Activated CD4-positive, alpha-beta T cell treated with anti-CD3 and anti-CD28 coated beads for 24 hours (primary cell): ENCODE measurements around the gene ZNF441.
"Not testable (repeated sequence)": the region's sequence is repeated elsewhere in the genome, so short reads cannot be mapped to it uniquely, and the experiment has no call there.

ENCODE experiments used
- DNase-seq, 2 donors: peaks; one replicate each; pipeline ENCODE4 v3.0.0-alpha.2; 2020; ENCODE audit warnings: low read depth in 2 of 2

ZNF441 gene

DNA sequence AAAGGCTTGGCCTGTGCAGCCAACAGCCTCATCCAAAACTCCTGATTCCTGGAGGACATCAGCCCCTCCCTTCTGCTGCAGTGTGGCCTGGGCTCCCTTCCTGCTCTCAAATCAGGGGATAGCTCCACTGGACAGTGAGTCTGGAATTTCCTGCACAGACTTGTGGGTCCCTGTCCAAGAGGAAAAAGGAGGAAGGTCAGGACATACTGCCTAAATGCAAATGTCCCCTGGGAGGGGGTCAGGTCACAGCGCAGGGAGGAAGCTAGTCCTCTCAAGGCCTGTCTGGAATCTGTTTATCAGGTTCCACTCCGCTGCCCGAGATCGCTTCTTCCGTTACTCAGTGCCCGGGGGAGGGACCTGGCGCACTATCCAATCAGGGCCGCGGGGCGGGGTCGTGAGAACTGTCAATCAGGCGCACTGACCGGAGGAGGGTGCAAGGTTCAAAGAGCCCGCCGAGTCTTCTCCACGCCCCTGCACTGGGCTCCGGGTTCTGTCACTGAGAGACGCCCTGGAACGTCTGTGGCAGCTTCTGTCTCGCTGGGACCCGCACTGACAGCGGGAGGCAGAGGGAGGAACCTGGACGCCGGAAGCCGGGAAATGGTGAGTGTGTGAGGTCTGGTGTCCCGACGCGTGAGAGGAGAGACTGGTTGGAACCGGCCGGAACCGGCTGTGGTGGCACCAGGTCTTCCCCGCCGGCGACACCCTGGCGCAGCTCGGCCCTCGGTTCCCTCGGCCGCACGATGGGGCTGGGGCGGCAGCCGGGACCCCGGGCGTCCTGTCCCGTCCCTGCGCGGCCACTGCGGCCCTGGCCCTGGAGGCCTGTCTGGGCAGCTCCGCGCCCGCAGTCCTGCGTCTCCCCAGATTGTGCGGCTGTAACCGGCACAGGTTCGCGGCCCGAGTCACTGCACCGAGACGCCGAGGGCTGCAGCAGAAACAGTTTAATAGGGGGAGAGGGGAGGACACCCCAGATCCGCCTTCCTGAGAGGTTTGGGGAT lies at the start of gene ZNF441:
ZNF441 (plus strand) TSS at position 404 of the 995 bp plus-strand sequence; CDS start at position 598, 194 bp downstream.
- peak; percentile 87 to 97 for DNase-seq

DNA sequence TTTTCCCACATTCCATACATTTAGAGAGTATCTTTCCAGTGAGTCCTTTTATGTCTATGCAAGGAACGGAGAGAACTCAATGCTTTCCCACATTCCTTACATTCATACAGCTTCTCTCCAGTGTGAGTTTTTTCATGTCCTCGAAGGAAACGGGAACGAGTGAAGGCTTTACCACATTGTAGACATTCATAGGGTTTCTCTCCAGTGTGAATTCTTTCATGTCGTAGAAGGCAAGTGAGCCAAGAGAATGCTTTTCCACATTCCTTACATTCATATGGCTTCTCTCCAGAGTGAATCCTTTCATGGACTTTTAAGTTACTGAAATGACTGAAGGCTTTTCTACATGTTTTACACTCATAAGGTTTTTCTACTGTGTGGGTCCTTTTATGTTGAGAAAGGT lies 45.1 kb upstream of the ZNF441 start:
- no peak for DNase-seq

DNA sequence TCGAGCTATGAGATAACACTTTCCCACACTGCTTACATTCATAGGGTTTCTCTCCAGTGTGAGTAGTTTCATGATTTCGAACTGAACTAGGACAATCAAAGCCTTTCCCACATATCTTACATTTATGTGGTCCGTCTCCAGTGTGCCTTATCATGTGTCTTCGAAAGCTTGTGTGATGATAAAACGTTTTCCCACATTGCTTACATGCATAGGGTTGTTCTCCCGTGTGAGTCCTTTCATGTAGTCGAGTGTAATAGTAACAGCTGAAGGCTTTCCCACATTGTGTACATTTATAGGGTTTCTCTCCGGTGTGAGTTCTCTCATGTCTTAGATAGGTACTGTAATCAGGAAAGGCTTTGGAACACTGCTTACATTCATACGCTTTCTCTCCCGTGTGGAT lies 44.4 kb upstream of the ZNF441 start:
- no peak for DNase-seq

DNA sequence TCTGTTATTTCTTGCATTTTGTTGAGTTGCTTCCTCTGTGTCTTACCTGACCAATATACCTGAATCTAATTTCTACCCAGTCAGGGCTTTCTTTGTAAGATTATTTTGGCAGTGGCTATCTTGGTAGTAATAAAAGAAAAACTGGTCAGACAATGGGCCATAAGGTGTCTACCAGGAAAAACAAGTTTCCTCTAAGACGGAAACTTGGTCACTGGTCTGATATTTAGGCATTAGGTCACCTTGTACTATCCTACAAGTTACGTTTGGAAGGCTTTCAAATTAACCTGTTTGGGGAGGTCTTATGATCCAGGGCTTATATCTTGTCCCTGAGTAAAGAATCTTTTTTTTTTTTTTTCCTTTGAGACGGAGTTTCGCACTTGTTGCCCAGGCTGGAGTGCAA lies 37.2 kb upstream of the ZNF441 start:
- DNase-seq = no peak

DNA sequence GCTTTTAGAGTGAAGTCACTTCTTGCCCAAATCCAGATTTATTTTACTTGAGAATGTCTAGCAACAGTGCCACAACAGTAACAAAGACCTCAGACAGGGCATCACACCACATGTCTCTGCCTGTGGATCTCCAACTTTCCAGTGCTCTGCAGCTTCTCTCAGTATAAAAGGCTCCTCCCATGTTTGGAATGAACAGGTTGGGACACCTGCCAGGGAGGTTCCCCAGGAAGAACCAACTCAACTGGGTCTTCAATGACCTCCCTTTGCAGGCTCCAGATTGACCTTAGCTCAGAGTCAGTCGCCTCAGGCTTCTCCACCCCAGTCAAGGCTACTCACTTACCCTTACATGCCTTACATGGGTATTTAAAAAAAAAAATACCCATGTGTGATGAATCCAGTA lies 31.4 kb upstream of the ZNF441 start:
- no peak for DNase-seq

DNA sequence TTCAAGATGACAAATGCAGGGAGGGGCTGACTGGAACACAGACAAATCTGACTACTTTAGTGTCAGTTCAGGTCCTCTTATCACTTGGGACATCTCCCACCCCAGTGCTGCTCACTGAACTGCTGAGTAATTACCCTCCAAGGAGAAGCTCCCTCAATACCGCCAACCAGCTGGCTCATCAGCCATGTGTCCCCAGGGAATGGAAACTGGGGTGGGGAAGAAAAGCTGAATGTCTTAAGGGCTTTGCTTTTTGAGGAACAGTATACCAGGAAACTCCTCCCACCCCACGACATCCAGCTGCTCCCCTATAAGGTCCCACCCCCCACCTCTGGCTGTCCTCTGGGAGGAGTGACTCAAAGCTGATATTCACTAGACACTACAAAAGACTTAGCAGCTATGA lies 30.1 kb upstream of the ZNF441 start:
- DNase-seq = no peak

DNA sequence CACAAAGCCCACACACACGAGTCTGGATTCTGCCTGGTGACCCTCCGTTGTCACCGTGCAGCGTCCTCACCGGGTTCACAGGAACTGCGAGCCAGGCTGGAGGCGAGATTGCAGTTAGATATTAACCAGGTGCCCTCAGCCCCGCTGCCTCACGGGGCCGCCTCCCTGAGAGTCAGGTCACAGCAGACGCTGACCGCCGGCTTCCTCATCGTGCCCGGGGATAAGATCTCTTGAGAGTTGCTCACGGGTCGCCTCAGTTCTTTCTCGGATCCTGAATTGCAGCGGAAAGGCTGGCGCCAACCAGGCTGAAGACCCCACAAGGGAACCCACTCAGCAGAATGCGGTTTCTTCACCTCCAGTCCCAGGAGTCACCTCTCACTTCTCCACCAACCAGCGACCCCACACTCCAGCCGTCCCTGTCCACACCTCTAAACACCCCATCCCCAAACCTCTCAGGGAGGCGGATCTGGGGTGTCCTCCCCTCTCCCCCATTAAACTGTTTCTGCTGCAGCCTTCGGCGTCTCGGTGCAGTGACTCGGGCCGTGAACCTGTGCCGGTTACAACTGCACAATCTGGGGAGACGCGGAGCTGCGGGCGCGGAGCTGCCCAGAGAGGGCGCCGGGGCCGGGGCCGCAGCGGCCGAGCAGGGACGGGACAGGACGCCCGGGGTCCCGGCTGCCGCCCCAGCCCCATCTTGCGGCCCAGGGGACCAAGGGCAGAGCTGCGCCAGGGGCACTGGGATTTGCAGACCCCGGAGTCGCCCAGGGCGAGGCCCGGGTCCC lies 28.6 kb upstream of the ZNF441 start:
- peak in 1 of 2 donors; percentile 13 for DNase-seq

DNA sequence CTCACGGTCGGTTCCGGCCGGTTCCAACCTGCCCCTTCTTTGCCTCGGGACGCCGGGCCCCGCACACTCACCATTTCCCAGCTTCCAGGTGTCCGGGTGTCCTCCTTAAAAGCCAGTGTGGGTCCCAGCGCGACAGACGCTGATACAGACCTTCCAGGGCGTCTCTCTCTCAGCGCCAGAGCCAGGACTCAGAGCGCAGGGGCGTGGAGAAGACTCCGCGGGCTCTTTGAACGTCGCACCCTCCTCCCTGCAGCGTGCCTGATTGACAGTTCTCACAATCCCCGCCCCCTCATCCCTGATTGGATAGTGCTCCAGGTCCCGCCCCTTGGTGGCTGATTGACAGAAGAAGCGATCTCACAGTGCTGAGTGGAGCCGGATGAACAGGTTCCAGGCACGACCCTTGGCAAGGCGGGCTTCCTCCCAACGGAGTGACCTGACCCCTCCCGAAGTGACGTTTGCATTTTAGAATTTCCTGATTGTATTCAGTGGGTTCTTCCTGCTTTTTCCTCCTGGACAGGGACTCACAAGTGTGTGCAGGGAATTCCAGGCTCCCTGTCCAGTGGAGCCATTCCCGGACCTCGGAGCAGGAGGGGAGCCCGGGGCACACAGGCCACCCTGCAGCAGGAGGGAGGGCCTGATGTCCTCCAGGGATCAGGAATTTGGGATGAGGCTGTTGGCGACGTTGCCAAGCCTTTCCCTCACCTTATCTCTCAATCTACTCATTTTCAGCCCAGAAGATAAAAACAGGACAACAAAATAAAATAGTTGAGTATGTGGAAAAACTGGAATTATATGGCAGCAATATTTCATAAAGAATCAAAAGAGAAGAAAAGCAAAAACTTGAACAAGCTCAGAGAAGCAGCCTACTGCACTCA lies 27.8 kb upstream of the ZNF441 start, which contains the start of gene ZNF823:
ZNF823 (minus strand) TSS at position 201 of the 875 bp plus-strand sequence; CDS start at position 74, 127 bp downstream.
- peak; percentile 96 to 98 for DNase-seq

DNA sequence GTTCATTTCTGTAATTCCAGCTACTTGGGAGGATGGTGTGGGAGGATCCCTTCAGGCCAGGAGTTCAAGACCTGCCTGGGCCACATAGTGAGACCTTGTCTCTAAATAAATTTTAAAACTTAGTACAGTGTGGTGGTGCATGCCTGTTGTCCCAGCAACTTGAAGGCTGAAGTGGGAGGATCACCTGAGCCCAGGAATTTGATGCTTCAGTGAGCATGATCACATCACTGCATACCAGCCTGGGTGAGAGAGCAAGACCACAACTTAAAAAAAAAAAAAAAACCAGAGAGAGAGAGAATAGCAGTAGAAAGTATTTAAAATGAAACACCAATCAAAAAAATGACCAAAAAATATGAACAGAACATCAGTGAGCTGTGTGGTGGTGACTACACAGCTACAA lies 20.9 kb upstream of the ZNF441 start:
- DNase-seq = no peak

DNA sequence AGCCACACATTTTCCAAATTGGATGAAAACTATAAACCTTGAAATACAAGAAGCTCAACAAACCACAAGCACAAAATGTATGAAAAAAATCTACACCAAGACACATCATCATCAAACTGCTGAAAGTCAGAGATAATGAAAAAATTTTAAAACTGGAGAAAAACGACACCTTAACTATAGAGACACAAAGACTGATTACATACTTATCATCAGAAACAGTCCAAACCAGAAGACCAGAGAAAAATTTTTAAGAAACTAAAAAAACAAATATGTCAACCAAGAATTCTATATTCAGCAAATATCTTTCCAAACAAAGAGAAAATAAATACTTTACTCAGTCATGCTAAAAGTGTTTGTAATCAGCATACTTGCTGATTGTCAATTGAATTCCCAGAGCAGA lies 19.5 kb upstream of the ZNF441 start:
- no peak for DNase-seq

DNA sequence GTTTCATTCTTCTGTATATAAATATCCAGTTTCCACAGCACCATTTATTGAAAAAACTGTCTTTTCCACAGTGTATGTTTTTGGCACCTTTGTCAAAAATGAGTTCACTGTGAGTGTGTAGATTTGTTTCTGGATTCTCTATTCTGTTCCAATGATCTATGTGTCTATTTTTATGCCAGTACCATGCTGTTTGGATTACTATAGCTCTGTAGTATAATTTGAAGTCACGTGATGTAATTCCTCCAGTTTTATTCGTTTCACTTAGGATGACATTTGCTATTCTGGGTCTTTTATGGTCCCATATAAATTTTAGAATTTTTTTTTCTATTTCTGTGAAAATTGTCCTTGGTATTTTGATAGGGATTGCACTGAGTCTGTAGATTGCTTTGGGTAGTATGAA lies 17.0 kb upstream of the ZNF441 start:
- DNase-seq = no peak

DNA sequence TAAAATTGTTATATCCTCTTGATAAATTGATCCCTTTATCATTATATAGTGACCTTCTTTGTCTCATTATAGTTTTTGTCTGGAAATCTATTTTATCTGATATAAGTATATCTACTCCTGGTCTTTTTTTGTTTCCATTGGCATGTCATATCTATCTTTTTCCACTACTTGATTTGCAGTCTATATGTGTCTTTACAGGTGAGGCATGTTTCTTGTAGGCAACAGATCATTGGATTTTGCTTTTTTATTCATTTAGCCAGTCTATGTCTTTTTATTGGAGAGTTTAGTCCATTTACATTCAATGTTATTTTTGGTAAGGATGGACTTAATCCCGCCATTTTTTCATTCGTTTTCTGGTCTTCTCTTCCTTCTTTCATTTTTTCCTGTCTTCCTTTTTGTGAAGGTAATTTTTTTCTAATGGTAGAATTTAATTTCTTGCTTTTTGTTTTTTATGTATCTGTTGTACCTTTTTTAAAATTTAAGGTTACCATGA lies 14.5 kb upstream of the ZNF441 start:
- no peak for DNase-seq

DNA sequence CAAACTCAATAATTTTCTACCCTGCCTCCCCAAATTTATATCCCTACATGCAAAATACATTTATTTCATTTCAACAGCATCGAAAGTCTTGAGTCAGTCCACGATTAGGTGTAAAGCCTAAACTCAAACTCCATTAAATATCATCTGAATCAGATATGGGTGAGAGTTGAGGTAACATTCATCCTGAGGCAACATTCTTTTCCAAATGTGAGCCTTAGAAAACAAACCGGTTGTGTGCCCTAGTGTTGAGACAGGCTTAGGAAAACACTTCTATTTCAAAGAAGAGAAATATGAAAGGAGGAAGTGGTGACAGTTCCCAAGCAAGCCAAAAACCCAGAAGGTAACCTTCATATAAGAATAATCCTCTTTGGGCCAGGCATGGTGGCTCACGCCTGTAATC lies 12.1 kb upstream of the ZNF441 start:
- no peak for DNase-seq

DNA sequence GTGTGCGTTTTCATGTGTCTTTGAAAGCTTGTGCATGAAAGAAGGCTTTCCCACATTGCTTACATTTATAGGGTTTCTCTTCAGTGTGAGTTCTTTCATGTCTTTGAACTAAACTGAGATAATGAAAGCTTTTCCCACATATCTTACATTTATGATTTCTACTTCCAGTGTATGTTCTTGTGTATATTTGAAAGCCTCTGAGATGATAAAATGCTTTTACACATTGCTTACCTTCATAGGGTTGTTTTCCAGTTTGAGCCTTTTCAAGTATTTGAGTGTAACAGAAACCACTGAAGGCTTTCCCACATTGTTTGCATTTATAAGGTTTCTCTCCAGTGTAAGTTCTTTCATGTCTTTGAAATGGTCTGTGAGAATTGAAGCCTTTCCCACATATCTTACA lies 9.8 kb upstream of the ZNF441 start:
- no peak for DNase-seq

DNA sequence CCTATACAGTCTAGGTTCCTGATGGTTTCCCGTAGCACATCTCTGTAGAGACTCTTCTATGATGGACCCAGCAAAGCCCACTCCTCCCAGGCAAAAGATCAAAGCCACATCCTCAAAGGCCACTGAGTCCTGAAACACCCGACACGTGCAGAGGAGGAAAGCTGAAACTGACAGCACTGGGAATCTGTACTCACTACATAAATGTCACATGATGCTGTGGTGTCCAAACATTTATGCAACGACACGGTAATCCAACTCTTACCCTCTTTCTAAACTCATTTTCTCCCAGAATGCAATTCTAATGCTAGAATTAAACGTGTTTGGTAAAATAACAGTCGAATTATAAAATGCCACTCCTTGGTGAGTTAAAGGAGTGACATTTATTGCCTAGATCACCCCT lies 7.0 kb upstream of the ZNF441 start:
- no peak for DNase-seq

DNA sequence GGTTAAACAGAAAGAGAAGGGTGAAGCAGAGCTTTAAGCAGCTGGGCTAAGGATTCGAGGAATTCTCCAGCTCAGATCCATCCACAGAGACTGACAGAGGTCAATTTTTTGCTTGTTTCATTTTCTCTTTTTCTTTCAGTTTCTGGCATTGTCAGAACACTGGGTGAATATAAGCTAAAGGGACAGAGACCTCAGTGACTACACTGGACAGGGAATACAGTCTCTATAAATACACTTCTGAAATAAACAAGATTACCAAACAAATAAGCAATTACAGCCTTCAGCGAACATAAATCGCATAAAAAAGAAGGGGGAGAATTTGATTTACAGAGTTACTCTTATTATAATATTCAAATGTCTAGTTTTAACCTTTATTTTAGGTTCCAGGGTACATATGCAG lies 3.7 kb upstream of the ZNF441 start:
- no peak for DNase-seq

DNA sequence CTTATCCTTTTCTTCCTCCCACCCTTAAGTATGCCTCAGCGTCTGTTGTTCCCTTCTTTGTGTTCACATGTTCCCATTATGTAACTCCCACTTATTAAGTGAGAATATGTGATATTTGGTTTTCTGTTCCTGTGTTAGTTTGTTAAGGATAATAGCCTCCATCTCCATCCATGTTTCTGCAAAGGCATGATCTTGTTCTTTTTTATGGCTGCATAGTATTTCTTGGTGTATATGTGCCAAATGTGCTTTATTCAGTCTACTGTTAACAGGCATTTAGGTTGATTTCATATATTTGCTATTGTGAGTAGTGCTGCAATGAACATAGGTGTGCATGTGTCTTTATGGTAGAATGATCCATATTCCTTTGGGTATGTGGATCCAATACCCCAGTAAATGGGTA lies 3.2 kb upstream of the ZNF441 start:
- DNase-seq = no peak

DNA sequence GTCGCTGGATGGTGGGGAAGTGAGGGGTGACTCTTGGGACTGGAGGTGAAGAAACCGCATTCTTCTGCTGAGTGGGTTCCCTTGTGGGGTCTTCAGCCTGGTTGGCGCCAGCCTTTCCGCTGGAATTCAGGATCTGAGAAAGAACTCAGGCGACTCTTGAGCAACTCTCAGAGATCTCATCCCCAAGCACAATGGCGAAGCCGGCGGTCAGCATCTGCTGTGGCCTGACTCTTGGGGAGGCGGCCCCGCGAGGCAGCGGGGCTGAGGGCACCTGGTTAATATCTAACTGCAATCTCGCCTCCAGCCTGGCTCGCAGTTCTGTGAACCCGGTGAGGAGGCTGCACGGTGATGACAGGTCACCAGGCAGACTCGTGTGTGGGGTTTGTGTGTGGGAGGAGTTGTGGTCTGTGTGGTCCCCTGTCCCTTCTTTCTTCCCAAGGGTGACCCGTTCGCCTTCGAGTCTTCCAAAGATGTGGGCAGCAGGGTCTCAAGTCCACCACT lies 883 bp downstream of the ZNF441 start:
- DNase-seq = no peak

DNA sequence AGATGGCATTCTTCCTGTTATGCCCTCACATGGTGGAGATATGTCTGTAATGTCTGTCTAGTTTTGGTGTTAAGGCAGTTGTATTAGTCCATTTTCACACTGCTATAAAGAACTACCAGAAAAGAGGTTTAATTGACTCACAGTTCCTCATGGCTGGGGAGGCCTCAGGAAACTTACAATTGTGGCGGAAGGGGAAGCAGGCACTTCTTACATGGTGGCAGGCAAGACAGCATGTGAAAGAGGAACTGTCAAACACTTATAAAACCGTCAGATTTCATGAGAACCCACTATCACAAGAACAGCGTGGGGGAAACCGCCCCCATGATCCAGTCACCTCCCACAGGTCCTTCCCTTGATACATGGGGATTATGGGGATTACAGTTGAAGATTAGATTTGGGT lies 3.2 kb downstream of the ZNF441 start:
- DNase-seq = no peak

DNA sequence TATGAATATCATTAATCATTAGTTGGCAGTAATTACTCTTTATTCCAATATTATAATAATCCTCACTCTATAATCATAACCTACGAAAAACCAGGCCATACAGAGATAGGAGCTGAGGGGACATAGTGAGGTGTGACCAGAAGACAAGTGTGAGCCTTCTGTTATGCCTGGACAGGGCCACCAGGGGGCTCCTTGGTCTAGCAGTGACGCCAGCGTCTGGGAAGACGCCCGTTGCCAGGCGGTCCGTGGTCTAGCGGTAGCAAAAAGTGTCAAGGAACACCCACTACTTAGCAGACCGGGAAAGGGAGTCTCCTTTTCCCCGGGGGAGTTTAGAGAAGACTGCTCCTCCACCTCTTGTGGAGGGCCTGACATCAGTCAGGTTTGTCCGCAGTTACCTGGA lies 4.7 kb downstream of the ZNF441 start:
- DNase-seq = not testable (repeated sequence)

DNA sequence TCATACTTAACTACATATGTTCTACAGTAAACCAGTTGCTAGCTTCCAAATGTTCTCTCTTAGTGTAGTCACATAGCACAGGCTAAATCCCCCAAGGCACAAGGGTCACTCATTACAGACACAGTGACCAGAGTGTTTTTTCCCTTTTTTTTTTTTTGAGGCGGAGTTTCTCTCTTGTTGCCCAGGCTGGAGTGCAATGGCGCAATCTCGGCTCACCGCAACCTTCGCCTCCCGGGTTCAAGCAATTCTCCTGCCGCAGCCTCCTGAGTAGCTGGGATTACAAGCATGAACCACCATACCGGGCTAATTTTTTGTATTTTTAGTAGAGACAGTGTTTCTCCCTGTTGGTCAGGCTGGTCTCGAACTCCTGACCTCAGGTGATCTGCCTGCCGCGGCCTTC lies 9.9 kb downstream of the ZNF441 start:
- not testable (repeated sequence) for DNase-seq
